ENCODE measurements around the gene SHC3. TPM values are rescaled to one million over a fixed set of nuclear protein-coding genes. Genes with fewer than 3 reads are reported as not detected.
A peak's percentile ranks its signal among the peaks of the same experiment; 100 is the strongest.
"Not testable (repeated sequence)": the region's sequence is repeated elsewhere in the genome, so short reads cannot be mapped to it uniquely, and the experiment has no call there.

The SHC3 gene
- total and polyA plus RNA-seq, 2 donors from 2014 or later, result 0.95 to 1.5 TPM

- no peak overlapping the region for H3K9ac ChIP-seq (ENCODE audit: low read length in 3 of 3)
- FAIRE-seq, result no peak
Measured at GRCh38 chr9:89212171-89212570, 33.6 kb upstream of the SHC3 start.

GRCh38 chr9:89209311-89209710, 30.7 kb upstream of the SHC3 start:
- H3K9ac ChIP-seq (ENCODE audit: low read length in 3 of 3); H3K9me3 ChIP-seq (ENCODE audit: control insufficient read depth in 2 of 3, insufficient read depth in 1 of 3, low read length in 3 of 3); H3K27me3 ChIP-seq (ENCODE audit: control insufficient read depth, insufficient read depth, low read length); H3K4me3 ChIP-seq (ENCODE audit: low read length in 3 of 3); H3K27ac ChIP-seq (ENCODE audit: low read depth in 2 of 2, low read length in 2 of 2); H3K4me1 ChIP-seq (ENCODE audit: control insufficient read depth in 2 of 3, insufficient read depth in 2 of 3, low read depth in 1 of 3, low read length in 3 of 3); FAIRE-seq; H3K36me3 ChIP-seq (ENCODE audit: control insufficient read depth in 2 of 3, insufficient read depth in 3 of 3, low read length in 3 of 3); DNase-seq; intact Hi-C loops (cut with DNase I): not testable (repeated sequence)

More at GRCh38 chr9:89212171-89212570, 33.6 kb upstream of the SHC3 start:
- Histone ChIP-seq H3K27me3 (ENCODE audit: control insufficient read depth, insufficient read depth, low read length) (no peaks in the 10 kb centered on the region), H3K4me3 (ENCODE audit: low read length in 3 of 3) (no peak overlapping the region), H3K9me3 (ENCODE audit: control insufficient read depth in 2 of 3, insufficient read depth in 1 of 3, low read length in 3 of 3) (peaks cover 0 to 4% (median 0%) of the 10 kb centered on the region in 3 donors), H3K4me1 (ENCODE audit: control insufficient read depth in 2 of 3, insufficient read depth in 2 of 3, low read depth in 1 of 3, low read length in 3 of 3) (no peaks in the 10 kb centered on the region), H3K36me3 (ENCODE audit: control insufficient read depth in 2 of 3, insufficient read depth in 3 of 3, low read length in 3 of 3) (no peaks in the 10 kb centered on the region), H3K27ac (ENCODE audit: low read depth in 2 of 2, low read length in 2 of 2) (no peak overlapping the region)
- DNase-seq, result no peak
- no peak for TF ChIP-seq CTCF (IDR thresholded peaks at IDR 0.05; ENCODE audit: borderline replicate concordance, extremely low read depth, insufficient read depth)
- intact Hi-C loops (cut with DNase I), result no loop called here

- intact Hi-C loops (cut with DNase I), result no loop called here
- no peaks in the 10 kb centered on the region for H3K27me3 ChIP-seq (ENCODE audit: control insufficient read depth, insufficient read depth, low read length)
- no peaks in the 10 kb centered on the region for H3K4me1 ChIP-seq (ENCODE audit: control insufficient read depth in 2 of 3, insufficient read depth in 2 of 3, low read depth in 1 of 3, low read length in 3 of 3)
- DNase-seq (no peak), FAIRE-seq (no peak)
- H3K9ac ChIP-seq (ENCODE audit: low read length in 3 of 3), result no peak overlapping the region
- H3K36me3 ChIP-seq (ENCODE audit: control insufficient read depth in 2 of 3, insufficient read depth in 3 of 3, low read length in 3 of 3), result no peaks in the 10 kb centered on the region
- H3K4me3 ChIP-seq (ENCODE audit: low read length in 3 of 3), result no peak overlapping the region
- no peak for TF ChIP-seq CTCF (IDR thresholded peaks at IDR 0.05; ENCODE audit: borderline replicate concordance, extremely low read depth, insufficient read depth)
- no peak overlapping the region for H3K27ac ChIP-seq (ENCODE audit: low read depth in 2 of 2, low read length in 2 of 2)
- peaks cover 0 to under 1% (median 0%) of the 10 kb centered on the region in 3 donors for H3K9me3 ChIP-seq (ENCODE audit: control insufficient read depth in 2 of 3, insufficient read depth in 1 of 3, low read length in 3 of 3)
Measured at GRCh38 chr9:89207026-89207425, 28.4 kb upstream of the SHC3 start.

- intact Hi-C loops (cut with DNase I), result no loop called here
- Histone ChIP-seq H3K36me3 (ENCODE audit: control insufficient read depth in 2 of 3, insufficient read depth in 3 of 3, low read length in 3 of 3) (no peaks in the 10 kb centered on the region), H3K4me3 (ENCODE audit: low read length in 3 of 3) (no peak overlapping the region), H3K4me1 (ENCODE audit: control insufficient read depth in 2 of 3, insufficient read depth in 2 of 3, low read depth in 1 of 3, low read length in 3 of 3) (no peaks in the 10 kb centered on the region), H3K27ac (ENCODE audit: low read depth in 2 of 2, low read length in 2 of 2) (no peak overlapping the region), H3K9me3 (ENCODE audit: control insufficient read depth in 2 of 3, insufficient read depth in 1 of 3, low read length in 3 of 3) (no peaks in the 10 kb centered on the region), H3K27me3 (ENCODE audit: control insufficient read depth, insufficient read depth, low read length) (no peaks in the 10 kb centered on the region), H3K9ac (ENCODE audit: low read length in 3 of 3) (no peak overlapping the region)
- DNase-seq (peak in 1 of 5 donors; percentile 24), FAIRE-seq (no peak)
- no peak for TF ChIP-seq CTCF (IDR thresholded peaks at IDR 0.05; ENCODE audit: borderline replicate concordance, extremely low read depth, insufficient read depth)
Measured at GRCh38 chr9:89204801-89205200, 26.2 kb upstream of the SHC3 start.

All from kidney (tissue), 14 donors.